CD14-positive monocyte (primary cell): ENCODE data around the gene ZBED4. TPM values are rescaled to one million over a fixed set of nuclear protein-coding genes. Genes with fewer than 3 reads are reported as not detected.

ENCODE experiments used
- DNase-seq, 3 donors: peaks; one replicate each; pipeline ENCODE4 v3.0.0-alpha.2; 2011 to 2022
- H2AFZ ChIP-seq: 2 replicates; pipeline ENCODE4 v1.6.0; 2012; ENCODE audit warnings: mild to moderate bottlenecking, low read depth, low read length, inconsistent platforms; ENCODE audit not compliant: insufficient read depth, poor library complexity, severe bottlenecking
- H3K27ac ChIP-seq, 2 donors: 1 replicate in 1 of 2; 2 replicates in 1 of 2; pipeline ENCODE4 v1.5.1; 2012 to 2013; ENCODE audit warnings: low read length in 2 of 2, control low read depth in 1 of 2, inconsistent platforms in 1 of 2, low read depth in 1 of 2, mild to moderate bottlenecking in 1 of 2
- H3K27me3 ChIP-seq, 2 donors: one replicate each; pipeline versions ENCODE4 v1.6.0 to v1.6.1; 2011 to 2013; ENCODE audit warnings: low read length in 2 of 2; ENCODE audit not compliant: control insufficient read depth in 2 of 2, insufficient read depth in 2 of 2
- H3K36me3 ChIP-seq, 2 donors: replicated peaks in 1 of 2; 1 replicate in 1 of 2; 2 replicates in 1 of 2; pipeline versions ENCODE4 v1.5.1 to v1.6.1; 2012 to 2013; ENCODE audit warnings: low read length in 2 of 2, control low read depth in 1 of 2, inconsistent platforms in 1 of 2, mild to moderate bottlenecking in 1 of 2; ENCODE audit not compliant: insufficient read depth in 2 of 2, control insufficient read depth in 1 of 2
- H3K4me1 ChIP-seq, 2 donors: 1 replicate in 1 of 2; 2 replicates in 1 of 2; pipeline versions ENCODE4 v1.5.1 to v1.6.1; 2012 to 2013; ENCODE audit warnings: low read length in 2 of 2, control low read depth in 1 of 2, inconsistent platforms in 1 of 2, mild to moderate bottlenecking in 1 of 2, moderate library complexity in 1 of 2; ENCODE audit not compliant: insufficient read depth in 2 of 2, control insufficient read depth in 1 of 2
- H3K4me2 ChIP-seq: replicated peaks from 2 replicates; pipeline ENCODE3; 2012; ENCODE audit warnings: low read length, moderate library complexity, mild to moderate bottlenecking; ENCODE audit not compliant: poor library complexity, severe bottlenecking; ENCODE audit errors: extremely low read depth
- H3K4me3 ChIP-seq, 3 experiments: fragments of 200-600 bp in 1 of 3; sonication (generic) in 1 of 3; replicated peaks in 1 of 3; 1 replicate in 2 of 3; 2 replicates in 1 of 3; pipeline ENCODE4 v1.5.1; 2011 to 2013; ENCODE audit warnings: low read length in 3 of 3, mild to moderate bottlenecking in 3 of 3, control low read depth in 2 of 3, low read depth in 2 of 3, inconsistent platforms in 1 of 3, moderate library complexity in 1 of 3
- H3K79me2 ChIP-seq: 2 replicates; pipeline ENCODE4 v1.6.0; 2012; ENCODE audit warnings: mild to moderate bottlenecking, control low read depth, inconsistent platforms, low read length, moderate library complexity; ENCODE audit not compliant: insufficient read depth
- H3K9ac ChIP-seq: 2 replicates; pipeline ENCODE4 v1.6.0; 2017; ENCODE audit warnings: low read length, mild to moderate bottlenecking; ENCODE audit not compliant: insufficient read depth, poor library complexity, severe bottlenecking
- H3K9me3 ChIP-seq, 2 donors: replicated peaks in 1 of 2; 1 replicate in 1 of 2; 2 replicates in 1 of 2; pipeline versions ENCODE4 v1.5.1 to v1.6.1; 2012 to 2013; ENCODE audit warnings: low read length in 2 of 2, control low read depth in 1 of 2; ENCODE audit not compliant: control insufficient read depth in 1 of 2, insufficient read depth in 1 of 2
- H4K20me1 ChIP-seq: 2 replicates; pipeline ENCODE4 v1.6.0; 2012; ENCODE audit warnings: mild to moderate bottlenecking, low read length, control low read depth, moderate library complexity; ENCODE audit not compliant: insufficient read depth
- H3K27ac Mint-ChIP-seq, 7 donors: one replicate each; pipeline ENCODE4 v1.8.0; 2020; ENCODE audit warnings: mild to moderate bottlenecking in 7 of 7, mixed read lengths in 7 of 7, moderate library complexity in 6 of 7, inconsistent platforms in 2 of 7
- H3K27me3 Mint-ChIP-seq, 3 donors: one replicate each; pipeline ENCODE4 v1.8.0; 2021 to 2022; ENCODE audit warnings: low read depth in 3 of 3, mild to moderate bottlenecking in 3 of 3, mixed read lengths in 3 of 3, moderate library complexity in 3 of 3, inconsistent platforms in 1 of 3
- H3K36me3 Mint-ChIP-seq, 2 donors: one replicate each; pipeline ENCODE4 v1.8.0; 2020; ENCODE audit warnings: mixed read lengths in 2 of 2, inconsistent platforms in 1 of 2, mild to moderate bottlenecking in 1 of 2
- H3K4me1 Mint-ChIP-seq: one replicate; pipeline ENCODE4 v1.8.0; 2020; ENCODE audit warnings: mild to moderate bottlenecking, mixed read lengths
- H3K4me3 Mint-ChIP-seq, 2 donors: one replicate each; pipeline ENCODE4 v1.8.0; 2020; ENCODE audit warnings: mild to moderate bottlenecking in 2 of 2, mixed read lengths in 2 of 2, moderate library complexity in 1 of 2
- H3K9me3 Mint-ChIP-seq, 7 donors: one replicate each; pipeline ENCODE4 v1.8.0; 2020 to 2022; ENCODE audit warnings: mixed read lengths in 7 of 7, mild to moderate bottlenecking in 6 of 7, moderate library complexity in 6 of 7, inconsistent platforms in 2 of 7
- WGBS: methylation state at CpG from one replicate; pipeline ENCODE4 v1.1.5; 2013; ENCODE audit warnings: missing lambda C conversion rate; ENCODE audit not compliant: insufficient coverage; 5-methylcytosine and 5-hydroxymethylcytosine counted together
- intact Hi-C, 2 donors: fragments of 100-400 bp; cut with micrococcal nuclease; formaldehyde crosslinking; loops; one replicate each; pipeline versions ENCODE4 v1.15.0 to v1.15.1; 2023
- polyA plus RNA-seq, 3 donors: library from polyadenylated mRNA; depleted of rRNA in 1 of 3; unstranded in 2 of 3; stranded (reverse) in 1 of 3; fragments of 300-500 nt in 2 of 3; fragments of >200 nt in 1 of 3; fragmentation: Illumina TruSeq in 2 of 3; gene quantifications; 1 replicate in 2 of 3; 2 replicates in 1 of 3; pipeline ENCODE4 v1.2.3, GENCODE V29; 2012 to 2021
- TF ChIP-seq, protein P1 (sequence below): fragments of 200-600 bp; IDR thresholded peaks from one replicate; pipeline ENCODE4 v1.8.0; 2022; ENCODE audit warnings: antibody characterized with exemption, mild to moderate bottlenecking

ZBED4 gene
- polyA plus RNA-seq, 3 donors = 3.8 to 8.2 (median 5.7) TPM

DNA sequence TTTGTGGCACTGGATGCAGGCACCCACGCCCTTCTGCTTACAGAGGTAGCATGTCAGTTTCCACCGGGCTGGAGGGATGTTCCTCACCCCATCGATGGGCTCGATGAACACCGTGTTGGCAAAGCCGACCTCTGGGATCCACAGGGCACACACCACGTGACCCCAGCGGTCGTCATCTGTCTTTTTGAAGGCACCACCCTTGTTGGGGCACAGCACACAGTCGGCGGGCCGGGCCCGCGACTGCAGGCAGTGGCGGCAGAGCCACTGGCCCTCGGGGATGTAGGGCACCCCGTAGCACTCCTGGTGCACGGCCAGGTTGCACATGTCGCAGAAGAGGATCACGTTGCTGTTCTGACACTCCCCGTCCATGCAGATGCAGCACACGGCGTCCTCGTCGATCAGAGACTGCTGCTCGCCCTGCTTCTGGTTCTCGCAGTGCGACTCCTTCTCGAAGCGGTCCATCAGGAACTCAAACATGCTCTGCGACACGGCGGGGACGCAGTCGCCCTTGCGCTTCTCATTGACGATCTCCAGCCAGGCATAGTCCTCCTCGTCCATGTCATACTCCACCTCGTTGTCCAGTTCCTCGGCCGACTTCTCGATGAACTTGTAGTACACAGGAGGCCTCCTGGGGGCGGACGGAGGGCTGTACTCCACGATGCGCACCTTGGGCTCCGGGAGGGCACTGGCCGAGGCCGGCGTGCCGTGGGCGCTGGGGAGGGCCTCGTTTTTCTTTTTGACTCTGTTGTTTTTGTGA is 30.2 kb upstream of the ZBED4 start:
- Histone ChIP-seq H3K4me1 (peaks cover 21 to 25% of the 10 kb centered on the region in 2 donors), H3K9ac (no peak overlapping the region), H3K27ac (no peak overlapping the region), H3K36me3 (peaks cover 50 to 64% of the 10 kb centered on the region in 2 donors), H3K4me3 (no peak overlapping the region), H3K27me3 (no peaks in the 10 kb centered on the region), H2AFZ (no peak overlapping the region), H3K9me3 (no peaks in the 10 kb centered on the region), H3K79me2 (peaks cover 86% of the 10 kb centered on the region), H3K4me2 (no peak overlapping the region), H4K20me1 (peaks cover 84% of the 10 kb centered on the region)
- TF ChIP-seq, protein P1, sequence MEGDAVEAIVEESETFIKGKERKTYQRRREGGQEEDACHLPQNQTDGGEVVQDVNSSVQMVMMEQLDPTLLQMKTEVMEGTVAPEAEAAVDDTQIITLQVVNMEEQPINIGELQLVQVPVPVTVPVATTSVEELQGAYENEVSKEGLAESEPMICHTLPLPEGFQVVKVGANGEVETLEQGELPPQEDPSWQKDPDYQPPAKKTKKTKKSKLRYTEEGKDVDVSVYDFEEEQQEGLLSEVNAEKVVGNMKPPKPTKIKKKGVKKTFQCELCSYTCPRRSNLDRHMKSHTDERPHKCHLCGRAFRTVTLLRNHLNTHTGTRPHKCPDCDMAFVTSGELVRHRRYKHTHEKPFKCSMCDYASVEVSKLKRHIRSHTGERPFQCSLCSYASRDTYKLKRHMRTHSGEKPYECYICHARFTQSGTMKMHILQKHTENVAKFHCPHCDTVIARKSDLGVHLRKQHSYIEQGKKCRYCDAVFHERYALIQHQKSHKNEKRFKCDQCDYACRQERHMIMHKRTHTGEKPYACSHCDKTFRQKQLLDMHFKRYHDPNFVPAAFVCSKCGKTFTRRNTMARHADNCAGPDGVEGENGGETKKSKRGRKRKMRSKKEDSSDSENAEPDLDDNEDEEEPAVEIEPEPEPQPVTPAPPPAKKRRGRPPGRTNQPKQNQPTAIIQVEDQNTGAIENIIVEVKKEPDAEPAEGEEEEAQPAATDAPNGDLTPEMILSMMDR = no peak
- DNase-seq = no peak
- no peak overlapping the region for H3K4me3 Mint-ChIP-seq
- no peaks in the 10 kb centered on the region for H3K9me3 Mint-ChIP-seq
- intact Hi-C loops = no loop called here
- peak overlapping the region in 1 of 7 donors; percentile 70 for H3K27ac Mint-ChIP-seq
- no peaks in the 10 kb centered on the region for H3K27me3 Mint-ChIP-seq
- WGBS = 98% methylated on average over 53 of the region's 53 CpGs
- H3K4me1 Mint-ChIP-seq = peaks cover 21% of the 10 kb centered on the region
- peaks cover 42 to 64% of the 10 kb centered on the region in 2 donors for H3K36me3 Mint-ChIP-seq

DNA sequence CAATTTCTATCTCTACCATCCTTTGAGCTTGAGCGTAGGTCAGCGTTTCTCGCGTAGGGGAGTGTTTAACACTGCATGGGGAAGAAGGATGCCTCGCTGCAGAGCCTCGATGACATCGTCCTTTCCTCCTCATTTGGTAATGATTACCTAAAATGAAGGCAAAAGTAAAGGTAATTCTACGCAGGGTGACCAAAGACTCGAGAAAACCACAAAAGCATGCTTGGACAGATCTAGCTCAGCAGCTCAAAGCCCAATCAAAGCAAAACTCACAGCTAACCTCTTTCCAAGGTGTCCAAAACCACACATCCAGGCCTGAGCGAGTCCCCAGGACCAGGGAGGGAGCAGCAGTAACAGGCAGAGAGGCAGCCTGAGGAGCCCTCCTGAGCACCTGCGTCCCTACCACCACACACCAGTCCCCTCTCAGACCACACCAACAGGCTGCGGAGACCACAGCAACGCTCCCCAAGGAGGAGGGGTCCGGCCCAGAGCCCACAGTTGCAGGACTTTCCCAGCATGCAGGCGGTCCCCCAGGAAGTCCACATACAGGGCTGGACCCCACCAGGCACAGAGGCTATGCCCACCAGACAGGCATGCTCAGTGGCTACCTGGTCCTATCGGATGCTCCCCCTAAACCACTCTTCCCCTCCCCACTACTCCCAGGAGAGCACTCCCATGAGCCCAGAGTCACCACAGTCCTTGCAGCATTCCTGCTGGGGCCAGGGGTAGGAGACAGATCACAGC is 29.3 kb upstream of the ZBED4 start:
- H3K9me3 Mint-ChIP-seq = no peaks in the 10 kb centered on the region
- intact Hi-C loops = no loop called here
- no peak for DNase-seq
- H3K4me1 Mint-ChIP-seq = peaks cover 22% of the 10 kb centered on the region
- H3K27ac ChIP-seq = peak overlapping the region in 1 of 2 donors; percentile 11
- peaks cover 82% of the 10 kb centered on the region for H3K79me2 ChIP-seq
- H3K36me3 ChIP-seq = peaks cover 50 to 55% of the 10 kb centered on the region in 2 donors
- H3K27me3 ChIP-seq = no peaks in the 10 kb centered on the region
- H2AFZ ChIP-seq = no peak overlapping the region
- no peak overlapping the region for H3K9ac ChIP-seq
- peaks cover 34 to 56% of the 10 kb centered on the region in 2 donors for H3K36me3 Mint-ChIP-seq
- TF ChIP-seq, protein P1 = no peak
- no peak overlapping the region for H3K4me3 Mint-ChIP-seq
- peaks cover 75% of the 10 kb centered on the region for H4K20me1 ChIP-seq
- peak overlapping the region in 2 of 7 donors; percentile 40 to 60 for H3K27ac Mint-ChIP-seq
- H3K9me3 ChIP-seq = no peaks in the 10 kb centered on the region
- WGBS = 96% methylated on average over 8 of the region's 16 CpGs
- H3K4me3 ChIP-seq = no peak overlapping the region
- H3K4me2 ChIP-seq = no peak overlapping the region
- peaks cover 29 to 34% of the 10 kb centered on the region in 2 donors for H3K4me1 ChIP-seq
- no peaks in the 10 kb centered on the region for H3K27me3 Mint-ChIP-seq
